Measurements from ENCODE around the gene SAMD11.

SAMD11 gene

DNA sequence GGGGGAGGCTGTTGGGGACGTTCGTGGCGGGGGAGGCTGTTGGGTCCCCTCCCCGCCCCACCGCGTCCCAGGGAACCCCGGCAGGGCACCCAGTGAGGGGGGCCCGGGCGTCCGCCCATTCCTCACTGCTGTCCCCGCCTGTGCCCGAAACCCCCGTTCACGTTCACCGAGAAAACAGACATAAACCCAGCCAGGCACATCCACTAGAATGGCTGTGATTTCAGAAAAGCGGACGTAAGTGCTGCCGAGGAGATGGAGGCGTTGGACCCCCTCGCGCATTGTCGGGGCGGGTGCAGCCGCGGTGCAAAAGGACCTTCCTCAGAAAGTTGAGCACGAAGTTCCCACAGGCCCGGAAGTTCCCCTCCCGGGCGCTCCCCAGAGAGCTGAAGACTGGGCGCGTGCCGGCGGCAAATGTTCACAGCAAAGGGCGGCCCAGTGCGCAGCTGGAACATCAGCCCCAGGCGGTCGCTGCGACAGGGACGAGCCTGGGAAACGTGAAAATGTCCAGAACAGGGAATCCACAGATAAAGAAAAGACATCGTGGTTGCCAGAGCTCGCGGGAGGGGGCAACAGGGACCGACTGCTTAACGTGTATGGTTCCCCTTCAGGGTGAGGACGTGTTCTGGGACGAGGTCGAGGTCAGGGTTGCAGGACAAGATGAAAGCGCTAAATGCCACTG lies 18.5 kb upstream of the SAMD11 start:
- no peak for DNase-seq (ENCODE audit: low read depth in 1 of 2, low spot score in 1 of 2)

DNA sequence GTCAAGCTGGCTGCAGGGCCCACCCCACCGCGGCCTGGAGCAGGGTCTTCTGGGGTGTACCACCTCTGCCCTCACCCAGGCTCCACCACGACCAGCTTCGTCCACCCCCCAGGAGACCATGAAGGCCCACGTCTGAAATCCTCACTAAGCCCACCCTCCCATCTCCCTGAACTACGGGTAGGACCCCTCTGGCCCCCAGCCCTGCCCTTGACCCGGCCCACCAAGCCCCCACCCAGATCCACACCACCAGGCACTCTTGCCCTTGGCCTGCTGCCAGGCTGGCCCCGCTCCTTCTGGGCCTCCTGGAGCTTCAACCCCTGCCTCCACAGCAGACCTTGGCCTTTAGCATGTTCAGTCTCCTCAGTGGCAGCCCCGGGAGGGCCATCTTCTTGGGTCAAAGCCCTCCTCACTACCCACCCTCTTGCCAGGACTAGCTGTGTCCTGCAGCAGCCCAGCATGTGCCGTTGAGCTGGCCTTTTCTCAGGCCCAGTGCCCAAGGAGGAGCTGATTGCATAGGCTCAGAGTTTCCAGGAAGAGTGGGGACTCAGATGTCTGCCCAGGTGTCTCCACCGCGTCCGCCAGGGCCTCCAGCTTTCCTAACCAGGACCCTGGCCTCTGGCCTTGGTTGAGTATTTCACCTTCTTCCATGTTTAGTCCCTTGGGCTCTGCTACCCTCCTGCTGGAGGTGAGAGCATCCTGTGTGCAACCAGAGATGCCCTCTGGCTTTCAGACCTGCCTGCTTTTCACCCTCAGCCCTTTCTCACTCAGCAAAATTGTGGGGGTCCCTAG lies 17.7 kb upstream of the SAMD11 start:
- no peak for DNase-seq (ENCODE audit: low read depth in 1 of 2, low spot score in 1 of 2)

DNA sequence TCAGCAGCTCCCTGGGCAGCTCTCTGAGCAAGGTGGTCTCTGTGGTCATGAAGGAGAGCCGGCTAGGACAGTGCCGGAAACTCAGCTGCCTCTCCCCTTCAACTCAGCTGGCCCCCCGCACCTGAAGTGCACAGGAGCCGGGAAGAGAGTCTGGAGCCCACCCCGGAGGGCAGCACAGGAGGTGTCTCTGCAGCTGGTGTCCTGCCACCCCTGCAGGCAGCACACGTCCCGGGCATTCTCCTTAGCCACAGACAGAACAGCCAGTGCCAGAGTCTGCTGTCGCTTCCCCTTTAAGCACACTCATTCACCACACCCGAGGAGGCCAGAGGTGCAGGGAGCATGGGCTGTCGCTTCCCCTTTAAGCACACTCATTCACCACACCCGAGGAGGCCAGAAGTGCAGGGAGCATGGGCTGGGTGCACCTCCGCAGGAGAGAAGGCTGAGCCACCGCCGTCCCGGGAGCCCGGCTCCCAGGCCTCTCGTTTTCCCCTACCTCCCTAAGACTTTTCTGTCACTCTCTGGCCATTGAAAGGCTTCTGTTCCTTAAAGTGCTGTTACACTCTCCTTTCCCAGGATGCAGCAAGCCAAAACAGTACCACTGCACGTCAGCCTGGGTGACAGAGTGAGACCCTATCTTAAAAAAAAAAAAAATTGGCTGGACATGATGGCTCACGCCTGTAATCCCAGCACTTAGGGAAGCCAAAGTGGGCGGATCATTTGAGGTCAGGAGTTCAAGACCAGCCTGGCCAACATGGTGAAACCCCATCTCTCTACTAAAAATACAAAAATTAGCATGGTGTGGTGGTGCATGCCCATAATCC lies 16.9 kb upstream of the SAMD11 start:
- no peak for DNase-seq (ENCODE audit: low read depth in 1 of 2, low spot score in 1 of 2)

DNA sequence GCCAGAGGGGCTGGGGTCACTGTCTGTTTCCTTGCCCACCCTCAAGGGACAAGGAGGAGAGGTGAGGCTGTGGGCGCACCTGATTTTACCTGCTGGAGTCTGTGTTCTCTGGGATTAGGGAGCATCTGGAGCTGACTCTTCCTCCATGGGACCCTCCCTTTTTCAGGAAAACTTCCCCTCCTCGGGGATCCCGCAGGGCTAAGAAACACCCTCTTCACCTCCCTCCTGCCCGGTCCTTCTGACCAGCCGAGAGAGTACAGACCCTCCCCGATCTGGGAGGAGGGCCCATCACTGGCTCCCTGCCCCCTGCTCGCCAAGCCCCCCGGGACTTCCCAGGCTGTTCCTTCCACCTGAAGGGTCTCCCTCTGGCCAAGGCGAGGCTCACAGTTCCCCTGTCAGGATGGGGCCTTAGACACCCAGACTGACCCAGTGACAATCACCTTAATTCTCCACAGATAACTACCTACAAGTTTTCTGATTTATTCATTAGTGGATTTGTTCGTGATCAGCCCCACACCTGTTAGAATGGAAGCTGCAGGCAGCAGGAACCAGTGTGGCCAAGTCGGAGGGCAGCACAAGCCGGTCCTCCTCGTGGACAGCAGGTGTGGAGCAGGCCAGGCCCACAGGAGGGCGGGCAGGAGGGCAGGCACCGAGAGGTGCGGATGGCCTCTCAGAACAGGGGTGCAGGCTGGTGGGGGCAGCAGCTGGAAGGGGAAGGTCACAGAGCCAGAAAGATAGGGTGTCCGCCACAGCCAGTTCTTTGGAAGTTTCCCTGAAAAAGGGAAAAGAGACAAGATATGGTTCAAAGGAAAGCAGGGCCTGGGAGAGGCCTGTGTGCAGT lies 15.9 kb upstream of the SAMD11 start:
- no peak for DNase-seq (ENCODE audit: low read depth in 1 of 2, low spot score in 1 of 2)

DNA sequence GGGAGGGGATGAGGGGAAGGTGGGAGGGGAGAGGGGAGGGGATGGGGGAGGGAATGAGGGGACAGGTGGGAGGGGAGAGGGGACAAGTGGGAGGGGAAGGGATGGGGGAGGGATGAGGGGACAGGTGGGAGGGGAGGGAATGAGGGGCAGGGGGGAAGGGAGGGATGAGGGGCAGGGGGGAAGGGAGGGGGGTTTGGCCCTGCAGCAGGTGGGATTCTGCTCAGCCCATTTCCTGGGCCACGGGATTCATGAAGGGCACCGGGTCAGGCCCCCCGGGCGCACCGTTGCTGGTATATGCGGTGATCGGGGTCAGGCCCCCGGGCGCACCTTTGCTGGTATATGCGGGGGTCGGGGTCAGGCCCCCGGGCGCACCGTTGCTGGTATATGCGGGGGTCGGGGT lies 15.1 kb upstream of the SAMD11 start:
- no peak for DNase-seq (ENCODE audit: low read depth in 1 of 2, low spot score in 1 of 2)

DNA sequence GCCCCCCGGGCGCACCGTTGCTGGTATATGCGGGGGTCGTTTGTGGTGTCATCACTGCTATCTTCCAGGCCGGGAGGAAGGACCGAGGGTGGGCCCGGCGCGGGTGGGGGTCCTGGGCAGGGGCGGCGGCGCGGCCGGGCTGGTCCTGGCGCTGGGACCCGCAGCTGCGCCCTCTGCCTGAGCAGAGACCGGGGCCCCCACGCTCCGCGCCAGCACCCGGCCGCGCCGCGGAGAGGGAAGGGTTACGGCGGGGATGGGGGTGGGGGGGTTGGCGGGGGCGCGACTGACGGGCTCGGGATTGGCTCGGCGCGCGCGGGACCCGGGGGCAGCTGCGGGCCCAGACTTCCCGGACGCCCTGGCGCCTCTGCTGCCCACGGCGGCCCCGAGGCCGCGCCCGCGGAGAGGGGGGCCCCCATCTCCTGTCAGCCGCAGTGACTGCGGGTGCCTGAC lies 13.8 kb upstream of the SAMD11 start:
- no peak for DNase-seq (ENCODE audit: low read depth in 1 of 2, low spot score in 1 of 2)

DNA sequence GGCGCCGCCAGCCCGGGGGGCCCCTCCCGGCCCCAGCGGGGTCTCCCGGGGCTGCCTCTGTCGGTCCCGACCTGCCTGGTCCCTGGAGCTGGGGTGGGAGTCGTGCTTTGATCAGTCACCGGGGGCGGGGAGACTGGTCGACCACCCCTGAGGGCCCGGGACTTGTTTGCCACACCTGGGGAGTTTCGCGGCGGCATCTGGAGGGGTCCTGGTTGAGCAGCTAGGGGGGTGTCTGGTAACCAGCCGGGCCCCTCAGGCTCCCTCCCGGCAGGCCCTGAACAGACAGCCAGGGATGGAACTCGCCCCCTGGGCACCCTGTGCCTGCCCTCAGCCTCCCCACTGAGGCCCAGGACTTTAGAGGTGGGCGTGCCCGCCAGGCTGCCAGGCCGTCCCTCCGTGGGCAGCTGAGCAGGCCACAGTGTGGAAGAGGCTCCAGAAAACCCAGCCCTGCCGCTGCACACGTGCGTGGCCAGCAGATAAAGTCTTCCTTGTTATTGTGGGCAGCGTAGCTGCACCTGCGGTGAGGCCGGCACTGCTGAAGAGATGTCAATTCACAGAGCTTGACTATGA lies 13.3 kb upstream of the SAMD11 start:
- no peak for DNase-seq (ENCODE audit: low read depth in 1 of 2, low spot score in 1 of 2)

DNA sequence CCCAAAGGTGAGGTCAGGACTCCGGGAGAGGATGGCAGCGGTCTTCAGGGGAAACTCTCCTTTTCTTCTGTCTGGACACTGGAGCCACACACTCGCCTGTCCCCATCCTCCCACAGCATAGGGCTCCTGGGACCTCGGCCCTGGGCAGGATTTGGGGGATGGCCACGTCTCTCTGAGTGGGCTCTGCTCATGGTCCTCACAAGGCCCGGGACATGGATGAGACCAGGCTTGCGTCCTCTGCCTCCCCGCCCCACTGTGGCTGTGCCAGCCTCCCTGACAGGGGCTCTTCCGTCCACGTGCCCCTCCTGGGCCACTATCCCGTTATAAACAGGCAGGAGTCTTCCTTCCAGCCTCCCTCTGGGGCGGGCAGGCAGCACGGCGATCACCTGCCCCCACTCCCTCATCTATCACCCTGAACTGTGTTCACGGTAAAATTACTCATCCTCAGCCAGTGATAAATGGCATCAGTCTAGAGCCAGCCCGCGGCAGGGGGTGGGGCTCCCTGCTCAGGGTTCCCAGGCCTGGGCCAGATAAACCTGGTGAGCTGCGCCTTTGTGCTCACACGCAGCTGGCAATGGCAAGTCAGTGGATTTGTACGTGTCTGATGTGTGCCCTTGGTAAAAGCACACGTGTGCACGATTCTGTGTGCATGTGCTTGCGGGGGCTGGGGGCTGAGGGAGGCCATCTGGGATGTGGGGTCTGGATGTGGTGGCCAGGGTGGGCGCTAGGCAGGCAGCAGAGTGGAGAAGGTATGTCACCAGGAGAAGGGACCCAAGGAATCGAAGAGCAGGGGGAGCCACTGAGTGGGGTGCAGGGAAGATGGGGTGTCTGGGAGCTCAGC lies 12.6 kb upstream of the SAMD11 start:
- no peak for DNase-seq (ENCODE audit: low read depth in 1 of 2, low spot score in 1 of 2)

DNA sequence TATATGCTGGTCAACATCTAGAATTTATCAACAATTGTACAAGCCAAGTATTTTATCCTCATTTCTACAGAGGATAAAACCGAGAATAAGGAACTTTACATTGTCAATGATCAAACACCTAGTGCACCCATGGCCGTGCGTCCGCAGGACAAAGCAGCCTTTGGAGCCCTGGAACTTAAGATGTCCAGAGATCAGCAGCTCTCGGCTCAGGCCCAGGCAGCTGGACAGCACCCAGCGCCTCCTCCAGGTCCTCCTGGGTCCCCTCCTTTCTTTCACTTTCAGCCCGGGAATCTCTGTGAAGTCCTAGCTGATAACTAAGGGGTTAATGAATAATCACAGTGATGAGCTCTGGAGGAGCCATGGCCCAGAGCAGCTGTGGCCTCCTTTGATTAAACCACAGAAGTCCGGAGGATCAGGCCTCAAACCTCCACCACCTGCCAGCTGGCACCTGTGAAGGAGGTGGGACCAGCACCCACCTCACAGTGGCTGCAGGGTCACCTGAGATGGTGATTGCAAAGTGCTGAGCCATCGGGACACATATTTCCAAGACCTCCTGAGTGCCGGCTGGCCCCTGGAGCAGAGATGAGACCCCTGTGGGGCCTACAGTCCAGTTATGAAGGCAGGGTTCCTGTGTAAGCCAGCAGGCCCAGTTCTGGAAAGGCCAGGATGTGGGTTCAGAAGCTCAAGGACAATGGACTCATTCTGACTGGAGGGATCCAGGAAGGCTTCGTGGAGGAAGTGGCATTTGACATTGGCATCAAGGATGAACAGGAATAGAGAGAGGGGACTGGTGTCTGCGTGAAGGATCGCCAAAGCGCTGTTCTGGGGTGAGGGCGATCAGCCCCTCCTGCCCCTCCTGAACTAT lies 11.6 kb upstream of the SAMD11 start:
- no peak for DNase-seq (ENCODE audit: low read depth in 1 of 2, low spot score in 1 of 2)

DNA sequence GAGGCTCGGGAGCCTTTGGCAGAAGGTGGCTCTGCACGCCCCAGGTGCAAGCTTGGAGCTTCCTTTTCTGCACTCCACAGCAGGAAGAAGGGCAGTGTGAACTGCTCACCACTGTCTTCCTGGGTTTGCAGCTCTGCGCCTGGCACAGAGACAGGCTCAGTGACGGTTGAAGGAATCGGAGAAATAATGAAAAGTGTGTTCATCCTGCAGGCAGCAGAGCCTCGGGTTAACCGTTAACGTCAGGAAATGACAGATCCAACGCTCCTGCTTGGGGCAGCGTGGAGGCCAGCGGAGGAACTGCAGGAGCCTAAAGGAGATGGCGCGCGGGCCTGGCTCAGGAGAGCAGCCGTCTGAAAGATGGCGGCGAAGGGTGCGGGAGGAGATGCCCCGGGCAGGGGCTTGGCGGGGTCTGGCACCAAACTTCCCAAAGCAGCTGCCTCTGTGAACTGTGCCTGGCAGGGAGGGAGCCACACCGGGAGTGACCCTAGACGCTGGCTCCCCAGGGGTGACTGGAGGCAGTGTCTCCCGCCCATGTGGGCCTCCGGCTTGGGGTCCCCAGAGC lies 10.9 kb upstream of the SAMD11 start:
- DNase-seq (ENCODE audit: low read depth in 1 of 2, low spot score in 1 of 2), result no peak

DNA sequence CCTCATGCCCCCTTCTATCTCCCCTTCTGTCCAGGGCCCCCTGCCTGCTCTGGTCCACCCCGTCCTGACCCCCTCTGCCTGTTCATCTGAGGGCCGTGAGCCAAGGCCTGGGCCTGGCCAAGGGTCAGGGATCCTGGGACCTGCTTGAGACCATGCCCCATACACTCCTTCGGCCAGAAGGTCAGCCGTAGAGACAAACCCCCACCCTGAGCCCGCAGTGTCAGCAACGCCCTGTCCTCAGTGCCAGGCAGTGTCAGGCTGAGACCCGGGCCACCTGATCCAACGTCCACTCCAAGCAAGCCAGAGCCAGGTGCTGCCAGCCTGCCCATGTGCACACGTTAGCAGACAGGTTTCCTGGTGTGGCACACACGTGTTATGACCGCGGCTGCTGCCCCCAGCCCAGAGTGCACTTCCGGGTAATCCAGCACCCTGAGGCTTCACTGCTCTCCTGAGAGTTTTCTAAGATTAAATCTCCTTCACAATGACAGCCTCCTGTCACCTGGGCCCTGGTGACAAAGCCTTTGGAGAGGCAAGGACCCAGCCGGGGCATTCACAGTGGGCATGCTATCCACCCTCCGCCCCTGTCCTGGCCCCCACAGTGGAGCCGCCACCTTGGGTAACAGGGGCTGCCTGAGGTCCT lies 10.1 kb upstream of the SAMD11 start:
- no peak for DNase-seq (ENCODE audit: low read depth in 1 of 2, low spot score in 1 of 2)

DNA sequence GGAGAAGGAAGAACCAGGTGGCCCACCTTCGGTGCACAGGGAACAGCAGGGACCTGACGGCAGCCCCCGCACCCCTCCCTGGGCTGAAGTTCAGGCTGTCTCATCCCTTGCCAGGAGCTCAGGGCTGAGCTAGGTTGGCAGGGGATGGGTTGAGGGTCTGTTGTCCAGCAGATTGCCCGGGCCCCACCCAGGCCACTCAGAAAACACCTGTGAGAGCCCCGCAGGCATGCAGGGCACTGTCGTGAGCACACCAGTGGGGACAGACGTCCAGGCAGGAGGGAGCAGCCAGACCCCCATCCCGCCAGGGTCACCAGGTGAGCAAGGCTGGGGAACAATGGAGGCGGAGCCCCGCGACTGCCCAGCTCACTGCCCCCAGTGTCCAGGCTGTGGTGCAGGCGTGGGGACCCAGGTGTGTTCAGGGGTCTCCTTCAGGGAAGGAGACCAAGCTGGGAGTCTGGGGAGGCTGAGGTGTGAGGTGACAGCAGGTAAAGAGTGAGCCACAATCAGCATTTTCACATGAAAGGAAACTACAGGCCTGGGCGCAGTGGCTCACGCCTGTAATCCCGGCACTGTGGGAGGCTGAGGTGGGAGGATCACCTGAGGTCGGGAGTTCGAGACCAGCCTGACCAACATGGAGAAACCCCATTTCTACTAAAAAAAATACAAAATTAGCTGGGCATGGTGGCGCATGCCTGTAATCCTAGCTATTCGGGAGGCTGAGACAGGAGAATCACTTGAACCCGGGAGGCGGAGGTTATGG lies 9.4 kb upstream of the SAMD11 start:
- no peak for DNase-seq (ENCODE audit: low read depth in 1 of 2, low spot score in 1 of 2)

DNA sequence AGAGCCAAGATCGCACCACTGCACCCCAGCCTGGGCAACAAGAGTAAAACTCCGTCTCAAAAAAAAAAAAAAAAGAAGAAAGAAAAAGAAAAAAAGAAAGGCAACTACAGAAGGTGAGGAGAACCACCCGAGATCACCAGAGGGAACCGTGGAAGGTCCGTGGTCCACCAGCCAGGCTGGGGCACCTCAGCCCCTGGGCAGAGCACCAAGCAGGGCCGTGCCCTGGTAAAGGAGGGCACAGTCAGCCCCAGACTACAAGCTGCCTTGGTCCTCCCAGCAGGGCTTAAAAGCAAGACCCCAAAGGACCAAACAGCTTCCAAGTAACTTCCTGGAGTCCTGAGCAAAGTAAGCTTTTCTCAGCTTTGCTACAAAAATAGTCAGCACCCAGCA lies 8.8 kb upstream of the SAMD11 start:
- DNase-seq (ENCODE audit: low read depth in 1 of 2, low spot score in 1 of 2), result no peak

DNA sequence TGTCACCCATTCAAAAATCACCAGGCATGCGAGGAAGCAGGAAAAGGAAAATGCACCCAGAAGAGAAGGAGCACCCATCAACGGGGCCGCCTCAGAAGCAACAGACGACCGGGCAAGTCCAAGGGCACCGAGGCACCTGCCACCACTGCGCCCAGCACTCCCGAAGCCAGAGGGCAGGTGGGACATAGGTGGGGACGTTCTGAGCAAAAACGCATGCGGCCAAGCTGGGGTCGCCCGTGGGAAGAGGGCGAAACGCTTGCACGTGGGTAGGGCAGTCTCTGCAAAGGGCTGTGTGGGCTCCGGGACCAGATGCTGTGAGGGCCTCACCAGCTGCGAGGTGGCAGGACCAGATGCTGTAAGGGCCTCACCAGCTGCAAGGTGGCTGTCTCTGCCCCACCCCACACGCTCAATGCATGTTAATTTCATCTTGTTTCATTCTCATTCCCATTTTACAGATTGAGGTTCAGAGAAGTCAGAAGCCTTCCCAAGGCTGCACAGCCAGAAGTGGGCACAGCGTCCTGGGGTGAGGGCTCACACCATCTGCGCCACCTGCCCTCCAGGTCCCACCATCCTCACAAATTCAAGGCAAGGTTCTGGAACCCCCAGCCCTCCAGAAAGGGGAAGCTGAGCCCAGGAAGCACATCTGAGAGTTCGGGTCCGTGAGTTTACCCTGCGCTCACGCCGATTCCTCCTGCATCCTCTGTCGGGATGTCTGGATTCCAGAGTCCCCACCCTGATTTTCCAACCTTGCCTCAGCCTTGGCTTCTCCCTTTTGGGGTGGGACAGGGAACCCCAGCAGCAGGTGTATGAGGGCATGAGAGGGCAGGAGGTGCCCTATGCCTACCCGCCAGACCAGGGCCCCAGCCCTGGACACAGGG lies 8.2 kb upstream of the SAMD11 start:
- DNase-seq (ENCODE audit: low read depth in 1 of 2, low spot score in 1 of 2), result no peak

DNA sequence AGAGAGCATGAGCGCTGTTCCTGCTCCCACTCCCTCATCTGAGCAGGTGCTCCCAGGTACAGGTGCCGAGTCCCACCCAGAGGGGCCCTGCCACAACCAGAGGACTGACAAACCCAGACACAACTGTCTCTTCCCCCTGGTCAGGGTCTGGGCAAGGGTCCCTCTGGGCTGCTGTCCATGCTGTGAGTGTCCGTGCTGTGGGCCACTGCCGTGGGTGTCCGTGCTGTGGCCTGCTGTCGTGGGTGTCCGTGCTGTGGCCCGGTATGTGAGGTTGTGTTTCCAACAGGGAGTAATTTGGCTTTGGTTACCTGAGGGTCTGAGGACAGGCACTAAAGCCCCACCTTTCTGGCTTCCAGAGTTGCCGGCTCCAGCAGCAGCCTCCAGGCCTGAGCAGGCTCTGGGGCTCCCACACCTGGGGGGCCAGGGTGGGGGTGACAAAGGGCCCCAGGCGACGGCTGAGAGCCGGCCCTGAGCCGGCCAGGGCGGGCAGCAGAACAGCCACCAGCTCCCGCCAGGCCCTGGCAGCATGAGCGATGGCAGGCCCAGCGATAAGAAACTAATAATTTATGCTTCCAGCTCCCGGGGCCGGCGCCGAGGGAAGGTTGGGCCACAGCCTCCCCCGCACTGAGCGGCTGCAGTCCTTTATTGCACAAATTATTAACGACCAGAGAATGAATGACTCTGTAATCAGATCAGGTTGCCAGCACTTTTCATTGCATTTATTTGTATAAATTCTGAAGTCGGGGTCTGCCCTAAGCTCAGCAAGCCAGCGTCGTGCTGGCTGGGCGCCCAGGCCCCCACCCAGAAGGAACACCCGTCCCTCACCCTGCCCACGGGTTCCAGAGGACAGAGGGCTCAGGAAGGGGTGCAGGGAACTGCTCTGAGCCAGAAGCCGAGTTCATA lies 7.3 kb upstream of the SAMD11 start:
- DNase-seq (ENCODE audit: low read depth in 1 of 2, low spot score in 1 of 2), result no peak
